ENCODE data around the gene SIX2. TPM values are rescaled to one million over a fixed set of nuclear protein-coding genes. Genes with fewer than 3 reads are reported as not detected.

Gene SIX2
- polyA plus RNA-seq, 1 donor from 2014 or later: not detected

Other genes with a start within 250 kb of the SIX2 start
- gene SIX3, start 67.8 kb downstream of the SIX2 start, polyA plus RNA-seq: not detected